ENCODE data around the gene RPL7L1.
A peak's percentile ranks its signal among the peaks of the same experiment; 100 is the strongest.
"Not testable (repeated sequence)": the region's sequence is repeated elsewhere in the genome, so short reads cannot be mapped to it uniquely, and the experiment has no call there.

The RPL7L1 gene

DNA sequence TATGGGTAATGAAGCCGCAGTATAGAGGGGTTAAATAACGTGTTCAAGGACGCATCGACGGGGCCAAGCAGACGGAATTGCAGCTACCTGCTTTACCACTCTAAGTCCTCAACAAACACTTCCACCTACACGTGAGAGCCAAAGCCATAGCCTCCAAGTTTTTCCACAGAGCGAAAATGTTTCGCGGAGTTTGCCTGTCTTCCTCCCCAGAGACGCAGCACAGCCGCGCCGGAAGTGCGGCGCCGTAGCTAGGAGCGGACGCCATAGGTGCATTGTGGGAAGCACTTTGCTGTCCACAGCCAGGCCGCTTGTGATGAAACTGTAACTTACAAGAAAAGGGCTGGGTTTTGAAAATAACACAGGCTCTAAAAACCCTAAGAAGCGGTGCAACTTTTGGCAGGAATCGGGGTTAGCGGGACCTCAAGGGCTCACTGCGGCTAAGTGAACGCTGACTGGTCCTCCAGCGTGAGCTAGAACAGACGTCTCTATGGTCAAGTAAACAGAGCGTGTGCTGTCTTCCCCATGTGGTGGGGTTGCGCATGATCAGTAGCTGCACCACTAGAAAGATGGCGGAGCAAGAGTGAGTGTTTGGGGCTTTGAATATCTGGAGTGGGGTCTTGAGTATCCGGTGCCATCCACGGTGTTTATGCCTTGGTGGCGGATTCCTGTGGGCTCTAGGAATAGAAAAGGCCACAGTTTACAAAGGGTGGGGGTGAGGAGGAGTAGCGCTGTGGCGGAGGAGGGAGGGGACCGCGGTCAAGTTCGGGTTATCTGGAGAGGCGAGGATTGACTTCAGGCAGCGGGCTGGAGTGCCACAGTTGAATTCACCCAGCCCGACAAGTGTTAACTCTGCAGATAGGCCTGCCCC is at the start of gene RPL7L1:
TSS of gene RPL7L1 (plus strand) at position 245 of the 868 bp plus-strand sequence. CDS start at position 540, 295 bp downstream.
- DNase-seq: peak; percentile 89

DNA sequence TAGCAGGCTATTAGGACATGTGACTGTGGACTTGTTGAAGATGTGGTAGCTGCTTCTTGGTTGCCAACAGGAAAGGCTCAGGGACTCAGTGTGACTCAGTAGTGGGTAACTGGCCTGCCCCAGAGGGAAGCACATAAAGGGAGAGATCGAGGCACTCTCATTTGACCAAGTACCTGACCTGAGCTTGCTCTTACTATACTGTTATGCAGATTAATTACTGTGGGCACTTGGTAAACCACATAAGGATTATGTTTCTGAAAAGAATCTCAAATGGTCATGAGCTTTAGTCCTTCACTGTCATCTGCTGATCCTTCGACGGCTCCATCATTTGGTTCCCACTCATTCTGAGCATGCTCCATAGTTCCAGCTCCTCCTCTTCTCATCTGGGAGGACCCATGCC is 48.2 kb upstream of the RPL7L1 start:
- no peak for DNase-seq

DNA sequence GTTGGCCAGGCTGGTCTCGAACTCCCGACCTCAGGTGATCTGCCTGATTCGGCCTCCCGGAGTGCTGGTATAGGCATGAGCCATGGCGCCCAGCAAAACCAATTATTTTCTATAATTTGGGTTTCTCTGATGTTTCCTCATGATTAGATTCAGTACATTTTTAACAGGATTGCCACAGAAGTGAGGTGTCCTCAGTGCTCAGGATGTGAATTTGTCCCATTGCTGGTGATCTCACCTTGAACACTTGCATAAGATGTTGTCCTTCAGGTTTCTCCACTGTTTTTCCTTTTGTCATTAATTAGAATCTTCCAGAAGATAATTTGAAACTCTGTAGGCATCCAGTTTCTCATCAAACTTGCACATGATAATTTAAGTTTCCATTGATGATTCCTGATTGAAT is 45.4 kb upstream of the RPL7L1 start:
- no peak for DNase-seq

DNA sequence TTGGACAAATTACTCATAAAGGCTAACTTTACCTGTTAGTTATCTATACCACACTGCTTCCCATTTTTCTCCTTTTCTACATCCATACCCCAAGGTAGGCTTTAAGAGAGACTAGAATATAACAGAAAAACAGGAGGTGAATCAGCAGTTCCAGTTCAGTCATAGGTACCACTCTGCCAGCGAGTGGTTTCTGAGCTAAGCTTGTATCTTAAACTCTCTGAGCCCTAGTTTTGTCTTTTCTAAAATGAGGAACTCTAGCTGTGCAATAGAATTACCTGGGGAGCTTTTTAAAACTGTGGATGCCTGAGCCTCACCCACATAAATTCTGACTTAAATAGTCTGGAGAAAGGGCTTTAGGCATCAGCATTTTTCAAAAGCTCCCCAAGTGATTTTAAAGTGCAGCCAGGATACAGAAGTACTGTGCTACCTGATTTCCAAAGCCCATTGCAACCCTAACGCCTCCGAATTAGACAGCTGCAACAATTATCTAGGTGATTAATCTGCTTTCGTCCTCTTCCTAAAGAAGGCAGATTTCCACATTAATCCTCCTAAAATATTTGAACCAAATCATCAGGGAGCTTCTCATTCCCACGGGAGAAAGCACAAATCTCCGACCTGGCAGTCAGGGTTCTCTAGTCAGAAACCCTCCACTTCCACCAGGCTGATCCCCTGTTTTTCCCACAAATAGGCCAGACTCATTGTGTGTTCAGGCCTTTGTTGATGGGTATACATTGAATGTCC is 37.4 kb upstream of the RPL7L1 start:
- DNase-seq: no peak

DNA sequence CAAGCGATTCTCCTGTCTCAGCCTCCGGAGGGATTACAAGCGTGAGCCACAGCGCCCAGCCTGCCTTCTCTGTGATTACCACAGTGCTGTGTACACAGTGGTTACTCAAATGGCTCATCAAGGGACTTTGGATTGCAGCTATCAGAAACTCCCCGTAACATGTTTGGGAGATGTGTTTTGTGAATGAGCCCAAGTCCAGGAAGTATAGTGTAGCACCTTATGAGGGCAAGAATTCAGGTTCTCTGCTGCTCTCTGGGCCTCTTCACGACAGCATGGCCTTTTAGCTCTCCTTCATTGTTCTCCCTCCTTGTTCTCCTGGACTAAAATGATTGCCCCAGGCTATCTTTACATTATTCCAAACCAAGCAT is 34.1 kb upstream of the RPL7L1 start:
- DNase-seq: no peak

DNA sequence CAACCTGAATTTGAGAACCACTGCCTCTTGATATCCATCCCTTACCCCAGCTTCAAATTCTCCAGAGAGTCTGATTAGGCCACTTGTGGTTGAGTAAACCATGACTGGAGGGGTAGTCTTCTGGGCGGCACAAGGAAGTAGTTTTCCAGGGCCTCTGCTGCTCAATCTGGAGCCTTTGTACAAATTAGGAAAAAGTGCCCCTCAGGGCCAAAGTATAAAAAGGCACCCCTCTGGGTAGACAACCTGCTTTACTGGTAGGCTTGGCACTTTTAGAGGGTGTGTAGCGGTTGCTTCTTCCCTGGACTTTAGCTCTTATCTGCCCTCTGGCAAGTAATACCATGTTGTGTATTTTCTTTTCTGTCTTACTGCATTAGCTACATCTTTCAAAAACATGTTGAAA is 32.9 kb upstream of the RPL7L1 start:
- no peak for DNase-seq

DNA sequence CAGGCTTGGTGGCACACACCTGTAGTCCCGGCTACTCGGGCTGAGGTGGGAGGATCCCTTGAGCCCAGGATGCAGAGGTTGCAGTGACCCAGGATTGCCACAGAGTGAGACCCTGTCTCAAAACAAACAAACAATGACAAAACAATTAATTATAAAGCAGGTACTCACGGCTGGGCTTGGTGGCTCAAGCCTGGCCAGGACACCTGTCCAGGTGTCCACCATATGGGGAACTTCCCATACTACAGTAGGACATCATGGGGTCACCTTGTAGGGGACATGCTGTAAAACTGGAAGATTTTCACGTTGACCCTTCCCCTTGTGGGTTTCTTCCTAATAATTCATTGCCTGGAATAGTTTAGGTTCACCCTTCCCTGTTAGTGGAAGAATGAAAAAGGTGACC is 30.7 kb upstream of the RPL7L1 start:
- no peak for DNase-seq

DNA sequence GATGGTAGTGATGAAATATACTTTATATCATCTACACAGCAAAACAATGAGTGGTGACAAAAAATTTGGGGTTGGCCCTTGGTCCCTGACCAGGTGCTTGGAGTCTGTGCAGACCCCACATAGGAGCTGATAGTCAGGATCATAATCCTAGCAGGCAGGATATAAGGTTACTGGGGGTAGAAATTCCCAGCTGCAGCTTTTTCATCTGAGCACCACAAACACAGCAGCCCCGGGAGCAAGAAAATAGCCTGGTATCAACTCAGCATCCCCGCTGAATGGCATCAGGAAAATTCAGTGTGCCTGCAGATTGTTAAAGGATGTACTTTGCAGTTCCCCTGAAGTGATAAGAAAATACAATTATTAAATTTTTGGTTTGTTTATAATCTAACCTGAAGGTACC is 27.8 kb upstream of the RPL7L1 start:
- DNase-seq: no peak

DNA sequence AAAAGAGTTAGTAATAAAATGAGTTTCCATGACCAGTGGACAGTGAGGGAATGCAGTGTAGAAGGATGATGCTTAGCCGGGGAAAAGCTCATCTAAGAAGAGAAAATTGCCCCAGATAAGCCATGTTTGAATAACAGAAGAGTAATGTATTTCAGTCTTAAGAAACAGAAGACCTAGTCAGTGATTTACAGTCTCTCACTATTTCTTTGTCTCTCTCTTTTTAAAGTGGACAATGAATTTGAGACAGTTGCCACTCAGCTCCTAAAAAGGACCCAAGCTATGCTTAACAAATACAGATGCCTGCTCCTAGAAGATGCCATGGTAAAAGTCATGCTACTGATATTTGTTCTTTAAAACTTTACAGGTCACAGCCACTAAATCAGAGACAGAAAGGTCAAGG is 19.4 kb upstream of the RPL7L1 start:
- DNase-seq: no peak

DNA sequence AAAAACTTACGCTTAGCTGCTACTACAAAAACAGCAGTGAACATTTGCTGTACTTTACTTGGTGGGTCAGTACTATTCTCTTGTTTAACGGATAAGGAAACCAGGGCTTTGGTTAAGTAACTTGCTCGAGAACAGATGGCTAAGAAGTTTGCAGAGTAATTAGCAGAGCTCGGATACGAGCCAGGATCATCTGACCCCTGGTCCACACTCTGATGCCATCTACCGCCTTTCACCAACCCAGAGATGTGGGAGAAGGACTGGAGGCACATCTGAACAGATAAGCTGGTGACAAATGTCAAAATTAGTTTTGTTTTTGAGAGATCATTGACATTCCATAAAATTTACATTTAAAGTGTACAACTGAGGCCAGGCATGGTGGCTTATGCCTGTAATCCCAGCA is 18.9 kb upstream of the RPL7L1 start:
- no peak for DNase-seq

DNA sequence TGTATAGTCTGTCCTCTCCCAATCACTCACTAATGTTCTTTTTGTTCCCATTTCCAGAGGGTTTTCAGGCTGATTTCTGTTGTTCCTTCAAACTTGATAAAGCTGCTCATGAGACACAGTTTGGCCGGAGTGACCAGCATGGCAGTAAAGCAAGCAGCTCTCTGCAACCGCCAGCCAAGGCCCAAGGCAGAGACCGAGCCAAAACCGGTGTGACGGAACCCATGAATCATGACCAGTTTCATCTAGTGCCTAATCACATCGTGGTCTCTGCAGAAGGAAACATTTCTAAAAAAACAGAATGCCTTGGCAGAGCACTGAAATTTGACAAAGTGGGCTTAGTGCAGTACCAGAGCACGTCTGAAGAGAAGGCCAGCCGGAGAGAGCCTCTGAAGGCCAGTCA is 14.8 kb upstream of the RPL7L1 start:
- no peak for DNase-seq

DNA sequence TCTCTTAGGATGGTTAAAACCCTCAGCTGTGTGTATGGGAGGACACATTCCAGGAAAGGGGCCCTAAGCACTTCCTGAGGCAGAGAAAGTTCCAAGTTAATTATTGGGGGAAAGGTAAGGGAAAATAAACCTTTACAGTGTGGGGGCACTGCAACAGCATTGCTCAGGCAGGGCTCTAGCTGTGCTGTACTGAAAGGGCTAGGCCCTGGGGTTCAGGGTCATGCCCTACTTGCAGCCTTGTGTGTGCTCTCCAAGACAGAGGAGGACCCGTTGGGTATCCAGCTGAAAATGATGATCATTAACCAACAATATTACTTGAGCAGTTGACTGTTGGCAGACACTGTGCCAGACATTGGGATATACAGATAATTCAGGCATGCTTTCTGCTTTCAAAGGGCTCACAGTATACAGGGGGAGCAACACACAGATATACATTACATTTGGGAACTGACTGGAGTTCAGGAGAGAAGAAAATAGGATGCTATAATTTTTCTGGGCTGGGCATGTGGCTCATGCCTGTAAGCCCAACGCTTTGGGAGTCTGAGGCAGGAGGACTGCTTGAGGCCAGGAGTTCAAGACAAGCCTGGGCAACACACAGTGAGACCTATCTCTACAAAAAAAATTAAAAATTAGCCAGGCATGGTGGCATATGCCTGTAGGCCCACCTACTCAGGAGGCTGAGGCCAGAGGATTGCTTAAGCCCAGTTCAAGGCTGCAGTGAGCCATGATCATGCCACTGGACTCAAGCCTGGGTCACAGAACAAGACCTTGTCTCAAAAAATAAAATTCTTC is 9.1 kb upstream of the RPL7L1 start:
- DNase-seq: no peak

DNA sequence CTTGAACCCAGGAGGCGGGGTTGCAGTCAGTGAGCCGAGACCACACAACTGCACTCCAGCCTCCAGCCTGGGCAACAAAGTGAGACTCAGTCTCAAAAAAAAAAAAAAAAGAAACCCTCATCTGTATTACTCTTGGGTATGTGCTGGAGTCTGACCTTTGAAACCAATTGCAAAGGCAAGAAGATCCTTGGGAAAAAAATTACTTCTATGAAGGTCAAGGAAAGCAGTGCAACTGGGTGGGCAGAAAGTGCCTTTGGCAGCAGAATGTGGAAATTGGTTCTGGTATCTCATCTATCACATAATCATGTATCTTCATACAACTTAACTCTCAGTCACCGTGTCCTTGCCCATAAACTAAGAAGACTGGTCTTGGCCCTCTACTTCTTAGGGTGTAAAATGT is 7.7 kb upstream of the RPL7L1 start:
- no peak for DNase-seq

DNA sequence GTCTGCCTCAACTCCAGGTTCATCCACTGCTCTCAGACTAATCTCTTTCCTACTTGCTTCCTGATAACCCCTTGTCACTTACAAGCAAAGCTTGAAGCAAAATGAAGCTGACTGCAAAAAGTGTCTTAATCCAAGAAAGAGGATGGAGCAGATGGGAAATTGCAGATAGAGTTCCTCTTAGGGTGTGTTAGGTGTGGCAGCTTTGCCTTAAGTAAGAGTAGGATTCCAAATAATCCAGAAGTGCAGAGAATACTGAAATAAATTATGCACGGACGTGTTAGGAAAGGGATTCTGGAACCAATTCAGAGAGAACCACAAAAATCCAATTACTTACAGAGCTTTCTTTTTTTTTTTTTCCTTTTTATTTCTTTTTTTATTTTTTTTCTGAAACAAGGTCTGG is 6.1 kb upstream of the RPL7L1 start:
- DNase-seq: peak; percentile 17

DNA sequence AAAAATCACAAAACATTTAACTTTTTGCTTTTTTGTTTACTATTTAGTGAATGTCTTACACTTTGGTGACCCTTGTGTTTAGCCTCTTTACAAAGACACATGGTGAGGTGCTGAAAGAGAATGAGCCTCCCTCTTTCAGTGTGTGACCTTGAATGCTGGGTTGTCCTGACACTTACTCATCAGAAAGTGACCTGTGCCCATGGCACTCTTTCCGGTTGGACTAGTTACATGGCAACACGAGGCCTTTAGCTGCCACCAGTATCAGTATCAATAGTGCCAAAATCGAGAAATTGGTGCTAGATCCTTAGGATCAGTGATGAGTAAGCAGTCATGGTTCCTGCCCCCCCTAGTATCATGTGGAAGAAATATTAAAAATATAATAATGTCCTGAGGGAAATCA is 1.7 kb upstream of the RPL7L1 start:
- no peak for DNase-seq

DNA sequence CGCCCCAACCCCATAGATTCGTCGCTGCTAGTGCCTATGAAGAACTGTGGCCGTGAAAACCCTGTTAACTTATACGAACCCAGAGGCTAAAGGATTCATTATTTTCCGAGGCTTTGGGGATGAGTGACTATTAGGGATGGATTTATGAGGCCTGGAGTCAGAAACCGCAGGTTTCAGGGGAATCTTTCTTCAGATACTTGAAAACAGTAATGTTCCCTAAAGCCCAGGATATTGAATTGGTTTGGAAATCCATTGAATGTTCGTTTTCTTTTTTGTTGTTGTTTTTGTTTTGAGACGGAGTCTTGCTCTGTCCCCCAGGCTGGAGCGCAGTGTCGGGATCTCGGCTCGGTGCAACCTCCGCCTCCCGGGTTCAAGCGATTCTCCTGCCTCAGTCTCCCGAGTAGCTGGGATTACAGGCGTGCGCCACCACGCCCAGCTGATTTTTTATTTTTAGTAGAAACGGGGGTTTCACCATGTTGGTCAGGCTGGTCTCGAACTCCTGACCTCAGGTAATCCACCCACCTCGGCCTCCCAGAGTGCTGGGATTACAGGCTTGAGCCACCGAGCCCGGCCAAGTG is 913 bp downstream of the RPL7L1 start:
- DNase-seq: not testable (repeated sequence)

DNA sequence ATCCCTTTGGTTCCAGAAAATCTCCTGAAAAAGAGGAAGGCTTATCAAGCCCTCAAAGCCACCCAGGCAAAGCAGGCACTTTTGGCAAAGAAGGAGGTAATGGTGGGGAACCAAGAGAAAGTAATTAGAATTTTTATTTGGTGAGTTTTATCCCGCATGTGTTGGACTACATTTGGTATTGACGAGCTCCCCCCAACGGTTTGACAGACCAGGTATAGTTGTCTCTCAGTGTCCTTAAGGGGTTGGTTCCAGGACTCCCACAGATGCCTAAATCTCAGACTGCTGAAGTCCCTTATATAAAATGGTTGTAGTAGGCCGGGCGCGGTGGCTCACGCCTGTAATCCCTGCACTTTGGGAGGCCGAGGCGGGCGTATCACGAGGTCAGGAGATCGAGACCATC is 1.5 kb downstream of the RPL7L1 start:
- not testable (repeated sequence) for DNase-seq

DNA sequence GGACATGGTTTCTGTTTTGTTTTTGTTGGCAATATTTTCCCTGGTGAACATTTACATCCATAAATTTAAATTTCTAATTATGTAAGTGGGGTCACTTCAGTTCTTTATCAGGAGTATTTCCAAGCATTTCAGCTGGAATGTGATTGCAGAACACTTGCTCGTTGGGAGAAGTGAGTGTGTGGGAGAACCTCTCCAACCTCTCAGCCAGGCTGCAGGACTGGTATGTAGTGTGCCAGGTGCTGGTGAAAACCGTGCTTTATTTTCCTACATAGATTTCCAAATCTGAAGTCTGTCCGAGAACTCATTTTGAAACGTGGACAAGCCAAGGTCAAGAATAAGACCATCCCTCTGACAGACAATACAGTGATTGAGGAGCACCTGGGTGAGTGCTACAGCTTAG is 6.3 kb downstream of the RPL7L1 start:
- no peak for DNase-seq

DNA sequence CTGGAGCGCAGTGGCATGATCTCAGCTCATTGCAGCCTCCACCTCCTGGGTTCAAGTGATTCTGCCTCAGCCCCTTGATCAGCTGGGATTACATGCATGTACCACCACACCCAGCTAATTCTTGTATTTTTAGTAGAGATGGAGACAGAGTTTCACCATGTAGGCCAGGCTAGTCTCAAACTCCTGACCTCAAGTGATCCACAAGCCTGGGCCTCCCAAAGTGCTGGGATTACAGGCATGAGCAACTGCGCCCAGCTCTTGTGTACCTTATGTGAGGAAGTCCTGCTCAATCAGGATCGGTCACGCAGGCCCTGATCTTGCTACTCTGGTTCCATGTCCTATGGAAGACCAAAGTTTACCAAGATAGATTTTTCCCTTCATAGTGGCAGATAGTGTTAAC is 8.8 kb downstream of the RPL7L1 start:
- not testable (repeated sequence) for DNase-seq

DNA sequence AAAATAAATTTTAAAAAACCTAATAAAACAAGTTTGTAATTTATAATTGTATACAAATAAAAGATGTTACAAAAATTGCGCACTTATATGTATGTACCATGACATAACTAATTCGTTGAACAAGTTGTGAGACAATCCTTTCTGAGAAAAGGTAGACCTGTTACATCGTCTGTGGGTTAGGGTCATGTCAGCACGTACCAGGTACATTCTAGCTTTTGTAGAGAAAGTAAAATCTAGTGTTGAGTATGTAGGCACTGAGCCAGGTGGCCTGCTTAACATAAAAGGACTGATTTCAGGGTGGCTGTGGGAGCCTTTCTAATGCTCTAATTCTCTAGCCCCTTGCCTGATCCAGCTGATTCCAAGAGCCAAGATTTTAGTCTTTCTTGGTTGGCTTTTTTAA is 10.4 kb downstream of the RPL7L1 start:
- no peak for DNase-seq

DNA sequence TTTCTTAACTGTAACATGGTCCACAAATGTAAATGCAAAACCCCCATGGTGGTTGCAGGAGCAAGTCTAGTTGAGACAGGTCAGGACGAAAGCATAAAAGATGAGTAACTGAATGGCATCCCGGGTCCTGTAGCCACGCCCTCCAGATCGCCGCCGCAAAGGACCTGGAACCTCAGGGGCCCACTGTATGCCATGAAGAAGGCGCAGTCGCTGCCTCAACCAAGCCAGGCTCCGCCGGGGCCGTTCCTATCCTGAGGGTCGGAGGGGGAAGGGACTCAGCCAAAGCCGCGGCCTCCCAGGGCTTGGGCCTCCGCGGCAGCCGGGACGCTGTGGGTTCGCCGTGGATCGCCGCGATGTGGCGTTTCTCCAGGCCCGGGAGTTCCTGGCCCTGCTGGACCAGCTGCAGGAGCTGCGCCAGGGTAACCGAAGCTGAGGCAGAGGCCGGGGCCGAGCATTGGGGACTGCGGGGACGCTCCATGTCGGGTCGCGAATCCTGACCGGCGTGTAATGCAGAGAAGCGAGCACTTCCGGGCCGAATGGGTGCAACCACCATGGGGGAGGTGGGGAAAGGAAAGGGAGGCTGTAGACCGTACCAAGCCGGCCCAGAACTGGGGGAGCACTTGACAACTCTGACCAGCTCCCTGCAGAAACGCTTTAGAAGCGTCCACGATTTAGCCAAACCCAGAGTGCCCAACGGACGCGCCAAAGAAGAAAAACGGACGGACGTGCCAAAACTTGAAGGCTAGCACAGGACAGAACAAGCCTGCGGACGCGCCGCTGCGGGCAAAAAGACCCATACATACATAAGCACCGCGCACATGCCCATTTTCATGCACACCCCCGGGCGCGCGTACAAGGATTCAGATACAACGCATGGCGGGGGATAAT is 11.1 kb downstream of the RPL7L1 start:
- DNase-seq: peak; percentile 98

DNA sequence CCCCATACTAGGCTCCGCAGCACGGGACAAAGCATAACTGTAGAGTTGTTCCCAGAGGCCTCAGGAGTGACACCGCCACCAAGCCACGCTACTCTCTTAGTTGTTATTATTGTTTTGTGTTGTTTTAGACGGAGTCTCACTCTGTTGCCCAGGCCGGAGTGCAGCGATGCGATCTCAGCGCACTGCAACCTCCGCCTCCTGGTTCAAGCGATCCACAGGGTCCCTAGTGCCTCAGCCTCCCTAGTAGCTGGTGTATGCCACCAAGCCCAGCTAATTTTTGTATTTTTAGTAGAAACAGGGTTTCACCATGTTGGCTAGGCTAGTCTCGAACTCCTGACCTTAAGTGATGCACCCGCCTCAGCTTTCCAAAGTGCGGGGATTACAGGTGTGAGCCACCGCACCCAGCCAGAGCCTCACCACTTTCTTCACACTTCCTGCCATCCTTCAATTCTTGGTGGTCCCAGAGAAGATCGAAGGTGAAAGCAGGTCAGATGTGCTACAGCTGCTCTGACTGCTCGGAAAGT is 11.8 kb downstream of the RPL7L1 start:
- DNase-seq: no peak

Data from fibroblast of skin of right quadriceps (primary cell).